ENCODE data around the gene MMP15.

DNA sequence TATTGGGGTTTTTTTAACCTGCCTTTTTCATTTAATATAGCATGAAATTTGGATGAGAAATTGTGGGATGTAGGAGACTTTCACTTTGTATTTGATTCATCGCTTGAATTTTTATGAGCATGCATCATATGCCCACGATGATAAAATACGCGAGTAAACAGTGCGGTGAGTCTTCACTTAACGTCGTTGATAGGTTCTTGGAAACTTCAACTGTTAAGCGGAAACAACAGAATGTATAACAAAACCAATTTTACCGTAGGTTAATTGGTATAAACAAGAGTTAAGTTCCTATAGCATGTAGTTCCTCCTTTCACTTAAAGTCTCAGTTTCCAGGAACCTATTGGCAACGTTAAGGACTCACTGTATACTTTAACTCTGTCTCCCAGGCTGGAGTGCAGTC is 28.7 kb downstream of the MMP15 start:
- TF ChIP-seq CTCF (IDR thresholded peaks at IDR 0.05) (no peak), EZH2phosphoT487 (IDR thresholded peaks at IDR 0.05; ENCODE audit: borderline replicate concordance, low read depth) (no peak), SIN3A (IDR thresholded peaks at IDR 0.05; ENCODE audit: borderline replicate concordance, low read depth, low read length) (no peak), ZBTB33 (IDR thresholded peaks at IDR 0.05; ENCODE audit: borderline replicate concordance, low read depth) (no peak), MXI1 (IDR thresholded peaks at IDR 0.05; ENCODE audit: low read depth, low read length) (no peak)
